Measurements from ENCODE around the gene ABCB7. TPM values are rescaled to one million over a fixed set of nuclear protein-coding genes. Genes with fewer than 3 reads are reported as not detected.

Gene ABCB7
- total and polyA plus RNA-seq, 8 donors: 3.0 to 13.3 (median 9.8) TPM

DNA sequence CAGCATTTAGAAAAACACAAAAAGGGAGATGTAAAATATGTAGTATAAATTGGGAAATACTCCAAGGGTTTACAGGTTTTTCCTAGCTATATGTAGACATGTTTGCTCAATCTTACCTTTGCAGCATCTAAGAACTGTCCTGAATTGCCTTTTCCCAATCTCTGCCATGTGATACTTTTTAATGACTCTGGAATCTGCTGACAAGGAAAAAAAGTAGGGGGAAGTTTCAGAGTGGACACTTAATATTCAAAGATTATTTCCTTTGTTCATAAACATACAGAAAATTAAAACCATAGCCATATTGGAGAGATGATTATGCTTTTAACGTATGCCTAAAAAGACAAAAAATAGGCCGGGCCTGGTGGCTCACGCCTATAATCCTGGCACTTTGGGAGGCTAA lies 41.4 kb downstream of the ABCB7 start:
- no peak for FAIRE-seq
- intact Hi-C loops (cut with DNase I): no loop called here
- no peaks in the 10 kb centered on the region for H3K27me3 ChIP-seq
- no peaks in the 10 kb centered on the region for H3K36me3 ChIP-seq
- TF ChIP-seq, protein P1, sequence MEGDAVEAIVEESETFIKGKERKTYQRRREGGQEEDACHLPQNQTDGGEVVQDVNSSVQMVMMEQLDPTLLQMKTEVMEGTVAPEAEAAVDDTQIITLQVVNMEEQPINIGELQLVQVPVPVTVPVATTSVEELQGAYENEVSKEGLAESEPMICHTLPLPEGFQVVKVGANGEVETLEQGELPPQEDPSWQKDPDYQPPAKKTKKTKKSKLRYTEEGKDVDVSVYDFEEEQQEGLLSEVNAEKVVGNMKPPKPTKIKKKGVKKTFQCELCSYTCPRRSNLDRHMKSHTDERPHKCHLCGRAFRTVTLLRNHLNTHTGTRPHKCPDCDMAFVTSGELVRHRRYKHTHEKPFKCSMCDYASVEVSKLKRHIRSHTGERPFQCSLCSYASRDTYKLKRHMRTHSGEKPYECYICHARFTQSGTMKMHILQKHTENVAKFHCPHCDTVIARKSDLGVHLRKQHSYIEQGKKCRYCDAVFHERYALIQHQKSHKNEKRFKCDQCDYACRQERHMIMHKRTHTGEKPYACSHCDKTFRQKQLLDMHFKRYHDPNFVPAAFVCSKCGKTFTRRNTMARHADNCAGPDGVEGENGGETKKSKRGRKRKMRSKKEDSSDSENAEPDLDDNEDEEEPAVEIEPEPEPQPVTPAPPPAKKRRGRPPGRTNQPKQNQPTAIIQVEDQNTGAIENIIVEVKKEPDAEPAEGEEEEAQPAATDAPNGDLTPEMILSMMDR (IDR thresholded peaks at IDR 0.05): no peak
- H3K4me3 ChIP-seq: no peak overlapping the region
- DNase-seq: no peak
- no peaks in the 10 kb centered on the region for H3K9me3 ChIP-seq
- no peak for ATAC-seq
- no peak overlapping the region for H3K27ac ChIP-seq
- WGBS, 2 donors: 85 to 94% methylated on average over 3 of the region's 3 CpGs
- H3K4me1 ChIP-seq: peaks cover 0 to 6% (median 0%) of the 10 kb centered on the region in 3 donors

DNA sequence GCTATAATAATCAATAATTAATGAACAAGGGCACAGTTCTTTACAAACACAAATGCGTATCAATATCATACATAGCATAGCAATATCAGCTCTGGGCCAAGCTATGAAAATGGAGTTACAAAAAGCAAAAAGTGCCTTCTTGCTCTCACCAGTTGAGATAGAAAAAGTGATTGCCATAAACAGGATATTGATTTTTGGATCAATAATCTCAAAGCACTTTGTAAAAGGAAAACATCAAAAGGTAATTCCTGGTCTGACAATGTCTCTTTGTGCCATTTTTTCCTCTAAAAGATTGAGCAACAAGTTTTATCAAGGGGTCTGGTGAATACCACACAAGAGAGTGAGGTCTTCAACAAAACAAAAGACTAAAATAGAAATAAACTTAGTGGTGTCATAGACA lies 42.4 kb downstream of the ABCB7 start:
- Histone ChIP-seq H3K27ac (no peak overlapping the region), H3K4me1 (peaks cover 0 to 6% (median 0%) of the 10 kb centered on the region in 3 donors), H3K36me3 (no peaks in the 10 kb centered on the region), H3K27me3 (no peaks in the 10 kb centered on the region), H3K4me3 (no peak overlapping the region), H3K9me3 (no peaks in the 10 kb centered on the region)
- ATAC-seq (no peak), FAIRE-seq (no peak), DNase-seq (no peak)
- WGBS, 2 donors: 83 to 87% methylated on average over 1 of the region's 1 CpG
- intact Hi-C loops (cut with DNase I): no loop called here
- TF ChIP-seq, protein P1 (IDR thresholded peaks at IDR 0.05): no peak

DNA sequence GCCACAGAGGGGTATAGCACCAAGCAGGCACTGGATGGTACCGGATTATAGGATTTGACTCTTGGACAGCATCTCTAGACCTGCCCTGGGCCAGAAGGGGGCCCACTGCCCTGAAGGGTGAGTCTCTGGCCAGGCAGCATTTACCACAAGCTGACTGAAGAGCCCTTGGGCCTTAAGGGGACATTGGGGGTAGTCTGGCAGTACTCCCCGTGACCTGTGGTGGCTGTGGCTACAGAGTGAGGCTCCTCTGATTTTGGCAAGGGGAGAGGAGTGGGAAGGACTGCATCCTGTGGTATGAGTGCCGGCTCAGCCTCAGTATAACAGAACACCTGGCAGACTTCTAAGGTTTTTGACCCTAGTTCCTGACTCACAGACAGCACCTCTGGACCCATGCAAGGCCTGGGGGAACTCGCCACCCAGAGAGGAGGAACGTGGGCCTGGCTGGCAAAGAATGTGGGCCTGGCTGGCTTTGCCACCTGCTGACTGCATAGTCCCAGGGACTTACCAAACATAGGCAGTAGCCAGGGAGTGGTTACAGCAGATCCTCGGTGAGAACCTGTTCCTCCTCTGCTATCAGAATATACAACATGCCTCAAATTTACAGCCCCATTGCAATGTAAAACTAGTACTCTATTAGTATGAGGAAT lies 48.1 kb downstream of the ABCB7 start:
- TF ChIP-seq, protein P1 (IDR thresholded peaks at IDR 0.05): no peak
- Histone ChIP-seq H3K27ac (no peak overlapping the region), H3K9me3 (no peaks in the 10 kb centered on the region), H3K4me1 (no peaks in the 10 kb centered on the region), H3K27me3 (no peaks in the 10 kb centered on the region), H3K36me3 (no peaks in the 10 kb centered on the region), H3K4me3 (no peak overlapping the region)
- WGBS, 2 donors: 77 to 87% methylated on average over 6 of the region's 6 CpGs
- no peak for FAIRE-seq
- peak in 1 of 6 donors; percentile 25 for DNase-seq
- no peak for ATAC-seq
- intact Hi-C loops (cut with DNase I): no loop called here

DNA sequence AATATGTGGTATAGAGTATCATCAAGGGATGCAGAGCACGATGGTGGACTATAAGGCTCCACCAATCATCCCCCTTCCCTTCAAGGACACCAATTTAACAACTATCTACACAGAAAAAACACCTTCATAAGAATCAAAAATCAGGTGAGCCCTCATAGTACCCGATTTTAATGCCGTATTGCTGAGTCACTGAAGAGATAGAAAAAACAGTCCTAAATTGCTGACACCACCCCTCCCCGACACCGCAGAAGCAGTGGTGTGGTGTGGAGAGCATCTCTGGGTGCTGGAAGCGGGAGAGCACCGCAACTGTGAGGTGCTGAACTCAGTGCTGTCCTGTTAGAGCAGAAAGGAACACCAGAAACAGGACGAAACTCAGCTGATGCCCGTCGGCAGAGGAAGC lies 49.3 kb downstream of the ABCB7 start:
- H3K36me3 ChIP-seq: no peaks in the 10 kb centered on the region
- H3K4me1 ChIP-seq: no peaks in the 10 kb centered on the region
- no peaks in the 10 kb centered on the region for H3K27me3 ChIP-seq
- WGBS, 2 donors: 69 to 95% methylated on average over 10 of the region's 10 CpGs
- H3K4me3 ChIP-seq: no peak overlapping the region
- no peak overlapping the region for H3K27ac ChIP-seq
- ATAC-seq: no peak
- no peaks in the 10 kb centered on the region for H3K9me3 ChIP-seq
- intact Hi-C loops (cut with DNase I): no loop called here
- TF ChIP-seq, protein P1 (IDR thresholded peaks at IDR 0.05): no peak
- no peak for FAIRE-seq
- no peak for DNase-seq

DNA sequence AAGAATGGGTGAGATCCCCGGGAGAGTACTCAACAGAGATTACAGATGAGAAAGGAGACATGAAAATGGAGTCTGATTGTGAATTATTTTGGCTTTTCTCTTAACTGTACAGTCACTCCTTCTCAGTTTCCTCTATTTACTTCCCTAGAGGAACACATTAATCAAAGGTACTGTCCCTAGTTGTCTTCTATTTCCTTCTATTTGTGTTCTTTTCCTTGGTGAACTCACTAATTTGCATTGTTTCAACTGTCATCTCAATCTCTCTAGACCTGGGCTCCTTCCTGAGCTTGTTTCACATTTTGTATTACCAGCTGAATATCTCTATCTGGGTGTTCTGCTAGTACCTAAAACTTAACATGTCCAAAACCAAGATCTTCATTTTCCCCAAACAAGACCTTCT lies 59.8 kb downstream of the ABCB7 start:
- ATAC-seq: no peak
- Histone ChIP-seq H3K9me3 (no peaks in the 10 kb centered on the region), H3K4me3 (no peak overlapping the region), H3K27me3 (no peaks in the 10 kb centered on the region), H3K27ac (no peak overlapping the region), H3K36me3 (no peaks in the 10 kb centered on the region), H3K4me1 (no peaks in the 10 kb centered on the region)
- no peak for FAIRE-seq
- no peak for DNase-seq
- intact Hi-C loops (cut with DNase I): no loop called here
- TF ChIP-seq, protein P1 (IDR thresholded peaks at IDR 0.05): no peak
- WGBS, 2 donors: 67 to 97% methylated on average over 1 of the region's 1 CpG
